Nephron (organoid): ENCODE measurements around the gene SLC25A53.

Experiments
- H3K27ac Mint-ChIP-seq, 3 experiments: 2 replicates each; pipeline ENCODE4 v1.8.0; 2020; ENCODE audit warnings: mixed read lengths in 3 of 3, mild to moderate bottlenecking in 2 of 3, moderate library complexity in 1 of 3
- H3K27me3 Mint-ChIP-seq: 2 replicates; pipeline ENCODE4 v1.8.0; 2021; ENCODE audit warnings: low read depth, mild to moderate bottlenecking, moderate library complexity, mixed read lengths
- H3K36me3 Mint-ChIP-seq: 2 replicates; pipeline ENCODE4 v1.8.0; 2020; ENCODE audit warnings: low read depth, mixed read lengths
- H3K4me1 Mint-ChIP-seq: 2 replicates; pipeline ENCODE4 v1.8.0; 2020; ENCODE audit warnings: mixed read lengths
- H3K4me3 Mint-ChIP-seq, 3 experiments: 2 replicates each; pipeline ENCODE4 v1.8.0; 2020; ENCODE audit warnings: mild to moderate bottlenecking in 3 of 3, mixed read lengths in 3 of 3, moderate library complexity in 2 of 3
- H3K9me3 Mint-ChIP-seq: 2 replicates; pipeline ENCODE4 v1.8.0; 2020; ENCODE audit warnings: mixed read lengths
- CTCF ChIP-seq, 3 experiments: fragments of 200-600 bp; sonication (generic); IDR thresholded peaks; one replicate each; pipeline ENCODE4 v1.5.0; 2021; ENCODE audit warnings: antibody characterized with exemption in 3 of 3; ENCODE audit not compliant: unreplicated experiment in 3 of 3

The SLC25A53 gene

GRCh38 chrX:104156630-104157529 is at the start of gene SLC25A53:
Gene SLC25A53 (minus strand): TSS chrX:104157009. CDS start chrX:104105257, 51,752 bp downstream.
- no peak for TF ChIP-seq CTCF (IDR thresholded peaks at IDR 0.05; ENCODE audit: unreplicated experiment in 3 of 3)
- Mint-ChIP-seq H3K4me1 (peaks cover 5% of the 10 kb centered on the region), H3K27me3 (no peaks in the 10 kb centered on the region), H3K27ac (peak within 1 kb of the TSS; percentile 97 to 100 (median 99)), H3K4me3 (peak within 1 kb of the TSS; percentile 90 to 99 (median 97)), H3K9me3 (no peaks in the 10 kb centered on the region), H3K36me3 (no peaks in the 10 kb centered on the region)

- no peak overlapping the region for H3K4me3 Mint-ChIP-seq
- no peaks in the 10 kb centered on the region for H3K9me3 Mint-ChIP-seq
- H3K27ac Mint-ChIP-seq = no peak overlapping the region
- TF ChIP-seq CTCF (IDR thresholded peaks at IDR 0.05; ENCODE audit: unreplicated experiment in 3 of 3) = no peak
- H3K36me3 Mint-ChIP-seq = no peaks in the 10 kb centered on the region
- no peaks in the 10 kb centered on the region for H3K4me1 Mint-ChIP-seq
- no peaks in the 10 kb centered on the region for H3K27me3 Mint-ChIP-seq
These were observed 48.7 kb upstream of the SLC25A53 start for GRCh38 chrX:104205548-104205947.

- no peaks in the 10 kb centered on the region for H3K4me1 Mint-ChIP-seq
- TF ChIP-seq CTCF (IDR thresholded peaks at IDR 0.05; ENCODE audit: unreplicated experiment in 3 of 3) = peak; percentile 76 to 82 (median 80)
These were observed 38.8 kb upstream of the SLC25A53 start for GRCh38 chrX:104195489-104196084.

GRCh38 chrX:104195013-104195412 is 38.2 kb upstream of the SLC25A53 start:
- H3K36me3 Mint-ChIP-seq = peaks cover 10% of the 10 kb centered on the region
- no peak overlapping the region for H3K27ac Mint-ChIP-seq
- no peaks in the 10 kb centered on the region for H3K4me1 Mint-ChIP-seq
- no peaks in the 10 kb centered on the region for H3K9me3 Mint-ChIP-seq
- H3K27me3 Mint-ChIP-seq = no peaks in the 10 kb centered on the region
- no peak for TF ChIP-seq CTCF (IDR thresholded peaks at IDR 0.05; ENCODE audit: unreplicated experiment in 3 of 3)
- H3K4me3 Mint-ChIP-seq = no peak overlapping the region

More at GRCh38 chrX:104195489-104196084, 38.8 kb upstream of the SLC25A53 start:
- Mint-ChIP-seq H3K4me3 (no peak overlapping the region), H3K27me3 (no peaks in the 10 kb centered on the region), H3K27ac (no peak overlapping the region), H3K9me3 (no peaks in the 10 kb centered on the region), H3K36me3 (peaks cover 4% of the 10 kb centered on the region)

GRCh38 chrX:104193485-104193884 is 36.7 kb upstream of the SLC25A53 start:
- no peaks in the 10 kb centered on the region for H3K9me3 Mint-ChIP-seq
- no peak for TF ChIP-seq CTCF (IDR thresholded peaks at IDR 0.05; ENCODE audit: unreplicated experiment in 3 of 3)
- no peak overlapping the region for H3K27ac Mint-ChIP-seq
- no peaks in the 10 kb centered on the region for H3K27me3 Mint-ChIP-seq
- no peak overlapping the region for H3K4me3 Mint-ChIP-seq
- H3K4me1 Mint-ChIP-seq = no peaks in the 10 kb centered on the region
- H3K36me3 Mint-ChIP-seq = peaks cover 19% of the 10 kb centered on the region
